ENCODE measurements around the gene ACY1. TPM values are rescaled to one million over a fixed set of nuclear protein-coding genes. Genes with fewer than 3 reads are reported as not detected.

Gene ACY1
- total RNA-seq, 2 experiments from 2014 or later: 3.3 to 4.0 TPM

GRCh38 chr3:51934991-51935885, 48.1 kb upstream of the ACY1 start:
- Histone ChIP-seq H3K9me3 (ENCODE audit: low read length) (no peaks in the 10 kb centered on the region), H3K79me2 (ENCODE audit: insufficient read depth, low read depth, low read length) (peaks cover 9% of the 10 kb centered on the region; the same call in 1 of the 2 replicates), H3K27ac (ENCODE audit: low read depth, low read length, poor library complexity, severe bottlenecking) (no peak overlapping the region), H3K4me2 (ENCODE audit: low read length) (no peak overlapping the region), H3K9me2 (ENCODE audit: insufficient read depth, low read length) (no peaks in the 10 kb centered on the region), H3K4me3 (ENCODE audit: low read depth, low read length, poor library complexity, severe bottlenecking) (no peak overlapping the region), H2AFZ (ENCODE audit: low read length) (no peak overlapping the region), H3K4me1 (ENCODE audit: insufficient read depth, low read length, poor library complexity, severe bottlenecking) (peaks cover 6% of the 10 kb centered on the region), H3K36me3 (ENCODE audit: insufficient read depth, low read length) (peaks cover 85% of the 10 kb centered on the region), H4K20me1 (ENCODE audit: insufficient read depth, low read length) (no peaks in the 10 kb centered on the region)
- CTCF ChIA-PET (ENCODE audit: unreplicated experiment): no interaction called here
- POLR2A ChIA-PET: no interaction called here
- no peak for DNase-seq (ENCODE audit: low spot score)
- intact Hi-C loops (cut with micrococcal nuclease; ENCODE audit: unreplicated experiment): no loop called here
- no TSS peak for BruUV-seq (replicated peaks)
- TF ChIP-seq, protein P1, sequence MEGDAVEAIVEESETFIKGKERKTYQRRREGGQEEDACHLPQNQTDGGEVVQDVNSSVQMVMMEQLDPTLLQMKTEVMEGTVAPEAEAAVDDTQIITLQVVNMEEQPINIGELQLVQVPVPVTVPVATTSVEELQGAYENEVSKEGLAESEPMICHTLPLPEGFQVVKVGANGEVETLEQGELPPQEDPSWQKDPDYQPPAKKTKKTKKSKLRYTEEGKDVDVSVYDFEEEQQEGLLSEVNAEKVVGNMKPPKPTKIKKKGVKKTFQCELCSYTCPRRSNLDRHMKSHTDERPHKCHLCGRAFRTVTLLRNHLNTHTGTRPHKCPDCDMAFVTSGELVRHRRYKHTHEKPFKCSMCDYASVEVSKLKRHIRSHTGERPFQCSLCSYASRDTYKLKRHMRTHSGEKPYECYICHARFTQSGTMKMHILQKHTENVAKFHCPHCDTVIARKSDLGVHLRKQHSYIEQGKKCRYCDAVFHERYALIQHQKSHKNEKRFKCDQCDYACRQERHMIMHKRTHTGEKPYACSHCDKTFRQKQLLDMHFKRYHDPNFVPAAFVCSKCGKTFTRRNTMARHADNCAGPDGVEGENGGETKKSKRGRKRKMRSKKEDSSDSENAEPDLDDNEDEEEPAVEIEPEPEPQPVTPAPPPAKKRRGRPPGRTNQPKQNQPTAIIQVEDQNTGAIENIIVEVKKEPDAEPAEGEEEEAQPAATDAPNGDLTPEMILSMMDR (conservative IDR thresholded peaks at IDR 0.05; ENCODE audit: low read length): no peak
- no peak for TF ChIP-seq EZH2phosphoT487 (IDR thresholded peaks at IDR 0.05; ENCODE audit: borderline replicate concordance, low read depth, low read length)

- ChIA-PET CTCF (ENCODE audit: unreplicated experiment) (no interaction called here), POLR2A (no interaction called here)
- peaks cover 18% of the 10 kb centered on the region for H3K79me2 ChIP-seq (ENCODE audit: insufficient read depth, low read depth, low read length)
- no peak for DNase-seq (ENCODE audit: low spot score)
- no peak overlapping the region for H3K4me2 ChIP-seq (ENCODE audit: low read length)
- BruUV-seq (replicated peaks): no TSS peak
- no peak overlapping the region for H3K4me3 ChIP-seq (ENCODE audit: low read depth, low read length, poor library complexity, severe bottlenecking)
- no peak overlapping the region for H2AFZ ChIP-seq (ENCODE audit: low read length)
- no peaks in the 10 kb centered on the region for H3K9me3 ChIP-seq (ENCODE audit: low read length)
- intact Hi-C loops (cut with micrococcal nuclease; ENCODE audit: unreplicated experiment): no loop called here
- peaks cover 13% of the 10 kb centered on the region for H3K4me1 ChIP-seq (ENCODE audit: insufficient read depth, low read length, poor library complexity, severe bottlenecking)
- H3K36me3 ChIP-seq (ENCODE audit: insufficient read depth, low read length): peaks cover 80% of the 10 kb centered on the region
- H3K9me2 ChIP-seq (ENCODE audit: insufficient read depth, low read length): no peaks in the 10 kb centered on the region
- no peak overlapping the region for H3K27ac ChIP-seq (ENCODE audit: low read depth, low read length, poor library complexity, severe bottlenecking)
- TF ChIP-seq, protein P1 (conservative IDR thresholded peaks at IDR 0.05; ENCODE audit: low read length): no peak
- no peak for TF ChIP-seq EZH2phosphoT487 (IDR thresholded peaks at IDR 0.05; ENCODE audit: borderline replicate concordance, low read depth, low read length)
- H4K20me1 ChIP-seq (ENCODE audit: insufficient read depth, low read length): no peaks in the 10 kb centered on the region
Observed at GRCh38 chr3:51935886-51936755, 47.2 kb upstream of the ACY1 start.

Measured in OCI-LY7 (cell line).